ENCODE results near the gene AMDHD1. TPM values are rescaled to one million over a fixed set of nuclear protein-coding genes. Genes with fewer than 3 reads are reported as not detected.

Gene AMDHD1
- total RNA-seq, 1 donor from 2014 or later = 2.2 TPM

- Histone ChIP-seq H3K27ac (no peak overlapping the region), H3K4me2 (no peak overlapping the region), H3K36me3 (no peaks in the 10 kb centered on the region), H2AFZ (replicated peaks) (no peak overlapping the region), H4K20me1 (ENCODE audit: low read depth) (no peaks in the 10 kb centered on the region), H3K9ac (no peak overlapping the region), H3K4me1 (no peaks in the 10 kb centered on the region), H3F3A (ENCODE audit: low read depth) (no peaks in the 10 kb centered on the region), H3K27me3 (no peaks in the 10 kb centered on the region), H3K9me3 (ENCODE audit: low read depth) (no peaks in the 10 kb centered on the region), H3K79me2 (ENCODE audit: low read depth) (no peaks in the 10 kb centered on the region), H3K4me3 (no peak overlapping the region)
- Mint-ChIP-seq H3K27ac (no peak overlapping the region), H3K36me3 (no peaks in the 10 kb centered on the region), H3K4me3 (no peak overlapping the region), H3K9me3 (no peaks in the 10 kb centered on the region), H3K4me1 (no peaks in the 10 kb centered on the region), H3K27me3 (ENCODE audit: insufficient read depth, low read depth) (no peaks in the 10 kb centered on the region)
- no peak for TF ChIP-seq EZH2phosphoT487 (IDR thresholded peaks at IDR 0.05)
- TF ChIP-seq CTCF (IDR thresholded peaks at IDR 0.05) = no peak
- no peak for TF ChIP-seq EZH2 (IDR thresholded peaks at IDR 0.05)
- DNase-seq (ENCODE audit: low spot score) = no peak
These were observed 35.6 kb downstream of the AMDHD1 start for GRCh38 chr12:95978774-95979173.

- Mint-ChIP-seq H3K4me1 (no peaks in the 10 kb centered on the region), H3K27me3 (ENCODE audit: insufficient read depth, low read depth) (no peaks in the 10 kb centered on the region), H3K9me3 (no peaks in the 10 kb centered on the region), H3K4me3 (no peak overlapping the region), H3K27ac (no peak overlapping the region), H3K36me3 (no peaks in the 10 kb centered on the region)
- Histone ChIP-seq H3K9ac (no peak overlapping the region), H3K4me2 (no peak overlapping the region), H3F3A (ENCODE audit: low read depth) (no peaks in the 10 kb centered on the region), H3K79me2 (ENCODE audit: low read depth) (no peaks in the 10 kb centered on the region), H2AFZ (replicated peaks) (no peak overlapping the region), H3K36me3 (no peaks in the 10 kb centered on the region), H3K27me3 (no peaks in the 10 kb centered on the region), H3K4me1 (no peaks in the 10 kb centered on the region), H4K20me1 (ENCODE audit: low read depth) (no peaks in the 10 kb centered on the region), H3K27ac (no peak overlapping the region), H3K4me3 (no peak overlapping the region), H3K9me3 (ENCODE audit: low read depth) (no peaks in the 10 kb centered on the region)
- TF ChIP-seq EZH2 (IDR thresholded peaks at IDR 0.05) = no peak
- no peak for TF ChIP-seq EZH2phosphoT487 (IDR thresholded peaks at IDR 0.05)
- TF ChIP-seq CTCF (IDR thresholded peaks at IDR 0.05) = no peak
- no peak for DNase-seq (ENCODE audit: low spot score)
These were observed 37.3 kb downstream of the AMDHD1 start for GRCh38 chr12:95980437-95980836.

GRCh38 chr12:95982602-95983001, 39.5 kb downstream of the AMDHD1 start:
- H3K4me3 Mint-ChIP-seq = no peak overlapping the region
- Histone ChIP-seq H4K20me1 (ENCODE audit: low read depth) (no peaks in the 10 kb centered on the region), H3K79me2 (ENCODE audit: low read depth) (no peaks in the 10 kb centered on the region), H3K4me2 (no peak overlapping the region), H3K4me1 (peaks cover 7% of the 10 kb centered on the region), H2AFZ (replicated peaks) (no peak overlapping the region), H3K27ac (no peak overlapping the region), H3K4me3 (no peak overlapping the region), H3F3A (ENCODE audit: low read depth) (no peaks in the 10 kb centered on the region), H3K9ac (no peak overlapping the region), H3K27me3 (no peaks in the 10 kb centered on the region), H3K36me3 (no peaks in the 10 kb centered on the region), H3K9me3 (ENCODE audit: low read depth) (no peaks in the 10 kb centered on the region)
- H3K36me3 Mint-ChIP-seq = no peaks in the 10 kb centered on the region
- DNase-seq (ENCODE audit: low spot score) = no peak
- H3K4me1 Mint-ChIP-seq = peaks cover 12% of the 10 kb centered on the region
- peaks cover 3% of the 10 kb centered on the region for H3K27me3 Mint-ChIP-seq (ENCODE audit: insufficient read depth, low read depth)
- no peaks in the 10 kb centered on the region for H3K9me3 Mint-ChIP-seq
- no peak overlapping the region for H3K27ac Mint-ChIP-seq
- TF ChIP-seq CTCF (IDR thresholded peaks at IDR 0.05) = no peak
- TF ChIP-seq EZH2 (IDR thresholded peaks at IDR 0.05) = no peak
- no peak for TF ChIP-seq EZH2phosphoT487 (IDR thresholded peaks at IDR 0.05)

Measured in neural progenitor cell (in vitro differentiated cells).